PC-3 (cell line): Measurements from ENCODE around the gene RNF212B. TPM values are rescaled to one million over a fixed set of nuclear protein-coding genes. Genes with fewer than 3 reads are reported as not detected.

Experiments used
- ATAC-seq: fragments of 200-7000 bp; cut with Tn5 transposase; 2 replicates; pipeline ENCODE4 v1.9.1; 2020; ENCODE audit warnings: mild to moderate bottlenecking, moderate library complexity
- BruUV-seq: library from RNA; stranded (reverse); fragments of 400-500 nt; replicated peaks from 2 replicates; lab custom pipeline; 2021; lab: Mats Ljungman, UMichigan
- CTCF ChIA-PET: fragments of 300-600 bp; sonication (Branson Sonifier 250); formaldehyde crosslinking; loops from one replicate; lab custom pipeline; 2022; ENCODE audit warnings: antibody characterized with exemption; lab: Charles Lee
- POLR2A ChIA-PET: fragments of 300-600 bp; sonication (Branson Sonifier 250); formaldehyde crosslinking; loops from one replicate; lab custom pipeline; 2022; ENCODE audit warnings: antibody characterized with exemption; ENCODE audit not compliant: unreplicated experiment; lab: Charles Lee
- DNase-seq: peaks from one replicate; pipeline ENCODE4 v3.0.0-alpha.2; 2015
- H2AFZ ChIP-seq: fragments of 300-600 bp; sonication (generic); 2 replicates; pipeline ENCODE4 v1.6.0; 2016; ENCODE audit warnings: antibody characterized with exemption, low read length
- H3F3A ChIP-seq: fragments of 300-600 bp; sonication (generic); one replicate; pipeline ENCODE4 v1.6.0; 2017; ENCODE audit warnings: antibody characterized with exemption, low read length, control low read depth, mild to moderate bottlenecking; ENCODE audit not compliant: unreplicated experiment
- H3K27ac ChIP-seq: fragments of 300-600 bp; sonication (generic); 2 replicates; pipeline ENCODE4 v1.5.1; 2016; ENCODE audit warnings: mild to moderate bottlenecking, low read length
- H3K27me3 ChIP-seq: fragments of 300-600 bp; sonication (generic); 2 replicates; pipeline ENCODE4 v1.6.1; 2016; ENCODE audit warnings: low read length, mixed read lengths
- H3K36me3 ChIP-seq: fragments of 300-600 bp; sonication (generic); 2 replicates; pipeline ENCODE4 v1.6.1; 2016; ENCODE audit warnings: low read depth, mixed run types, low read length, mixed read lengths
- H3K4me1 ChIP-seq: fragments of 300-600 bp; sonication (generic); 2 replicates; pipeline ENCODE4 v1.5.1; 2016; ENCODE audit warnings: low read length; ENCODE audit not compliant: insufficient read depth
- H3K4me2 ChIP-seq: fragments of 300-600 bp; sonication (generic); 2 replicates; pipeline ENCODE4 v1.6.0; 2016; ENCODE audit warnings: low read length
- H3K4me3 ChIP-seq: fragments of 300-600 bp; sonication (generic); 2 replicates; pipeline ENCODE4 v1.5.1; 2016; ENCODE audit warnings: mild to moderate bottlenecking, low read length, mixed read lengths
- H3K79me2 ChIP-seq: fragments of 300-600 bp; sonication (generic); 2 replicates; pipeline ENCODE4 v1.6.1; 2017; ENCODE audit warnings: low read length, mixed read lengths
- H3K9ac ChIP-seq: fragments of 300-600 bp; sonication (generic); 2 replicates; pipeline ENCODE4 v1.6.0; 2016; ENCODE audit warnings: mild to moderate bottlenecking, low read length
- H3K9me2 ChIP-seq: fragments of 300-600 bp; sonication (generic); replicated peaks from 2 replicates; pipeline ENCODE4 v1.6.1; 2016; ENCODE audit warnings: mixed run types, low read length, mixed read lengths
- H3K9me3 ChIP-seq: fragments of 300-600 bp; sonication (generic); 2 replicates; pipeline ENCODE4 v1.6.1; 2016; ENCODE audit warnings: low read length, mixed read lengths
- H4K20me1 ChIP-seq: fragments of 300-600 bp; sonication (generic); 2 replicates; pipeline ENCODE4 v1.6.1; 2016; ENCODE audit warnings: low read length, mixed read lengths
- EZH2 ChIP-seq: fragments of 300-600 bp; sonication (generic); IDR thresholded peaks from one replicate; pipeline ENCODE4 v1.6.1; 2017; ENCODE audit warnings: antibody characterized with exemption, mild to moderate bottlenecking, low read length; ENCODE audit not compliant: unreplicated experiment
- EZH2phosphoT487 ChIP-seq: fragments of 300-600 bp; sonication (generic); IDR thresholded peaks from 2 replicates; pipeline ENCODE4 v1.6.1; 2018; ENCODE audit warnings: mild to moderate bottlenecking, antibody characterized with exemption, low read length, borderline replicate concordance
- intact Hi-C: fragments of 100-400 bp; cut with micrococcal nuclease; formaldehyde crosslinking; loops from 2 replicates; pipeline ENCODE4 v1.9.0; 2023
- total RNA-seq: library from RNA; depleted of rRNA; stranded (reverse); fragments of >200 nt; gene quantifications from 2 replicates; pipeline ENCODE4 v1.2.3, GENCODE V29; 2014
- TF ChIP-seq, protein P1 (sequence below): fragments of 300-600 bp; sonication (generic); conservative IDR thresholded peaks from 2 replicates; pipeline ENCODE4 v1.5.1; 2017; ENCODE audit warnings: antibody characterized with exemption, low read depth, mild to moderate bottlenecking, low read length

RNF212B gene
- total RNA-seq, 1 experiment from 2014 or later: not detected

DNA sequence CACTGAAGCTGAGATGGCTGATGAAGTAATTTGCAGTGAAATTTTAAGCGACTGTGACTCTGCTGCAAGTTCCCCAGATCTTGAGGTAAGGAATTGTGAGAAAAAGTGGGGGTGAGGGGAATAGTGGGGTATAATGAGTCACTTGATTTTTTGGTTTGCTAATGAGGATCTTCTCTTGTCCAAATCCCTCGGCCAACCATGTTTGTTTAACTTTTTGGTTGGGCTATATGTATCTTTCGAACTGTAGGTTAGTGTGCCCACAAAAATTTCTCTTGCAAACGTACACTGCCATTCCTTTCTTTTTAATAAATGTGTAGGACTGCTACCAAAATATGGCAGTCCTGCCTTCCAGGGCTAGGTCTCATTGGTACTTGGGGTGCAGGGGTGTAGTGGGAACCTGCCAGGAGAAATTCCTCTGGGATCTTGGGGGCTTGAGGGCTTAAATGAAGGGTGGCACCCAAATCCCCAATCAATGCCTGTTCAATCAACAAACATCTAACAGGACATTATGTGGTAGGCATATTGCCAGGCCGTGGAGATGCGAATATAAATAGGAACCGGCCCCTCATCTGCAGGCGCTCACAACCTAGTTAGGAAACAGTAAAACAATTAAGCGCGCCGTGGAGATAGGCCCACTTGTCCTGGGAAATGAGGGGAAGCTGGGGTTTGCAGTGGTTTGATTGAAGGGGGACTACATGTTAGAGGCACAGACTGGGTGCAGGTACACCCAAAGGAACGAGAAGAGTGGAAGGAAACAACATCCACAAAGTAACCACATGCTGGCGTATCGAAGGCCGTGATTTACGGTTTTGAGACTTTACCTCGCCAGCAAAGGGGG, 82.2 kb downstream of the RNF212B start:
- Histone ChIP-seq H3K9me3 (no peaks in the 10 kb centered on the region), H3K36me3 (peaks cover 34% of the 10 kb centered on the region), H3K27me3 (no peaks in the 10 kb centered on the region), H3K9me2 (no peaks in the 10 kb centered on the region), H3K4me1 (peaks cover 17% of the 10 kb centered on the region), H3K27ac (peak overlapping the region; percentile 80), H3K4me3 (peak overlapping the region; percentile 44), H3K9ac (peak overlapping the region; percentile 63), H2AFZ (peak overlapping the region; percentile 89), H4K20me1 (peaks cover 11% of the 10 kb centered on the region; the same call in 1 of the 2 replicates), H3K4me2 (peak overlapping the region; percentile 80), H3K79me2 (peaks cover 26% of the 10 kb centered on the region), H3F3A (no peaks in the 10 kb centered on the region)
- intact Hi-C loops: no loop called here
- CTCF ChIA-PET: interaction anchor here (0.6 kb wide), 1 partner anchor 24 kb away, joined by 4 read pairs; no protein-coding TSS in a partner anchor
- TF ChIP-seq, protein P1, sequence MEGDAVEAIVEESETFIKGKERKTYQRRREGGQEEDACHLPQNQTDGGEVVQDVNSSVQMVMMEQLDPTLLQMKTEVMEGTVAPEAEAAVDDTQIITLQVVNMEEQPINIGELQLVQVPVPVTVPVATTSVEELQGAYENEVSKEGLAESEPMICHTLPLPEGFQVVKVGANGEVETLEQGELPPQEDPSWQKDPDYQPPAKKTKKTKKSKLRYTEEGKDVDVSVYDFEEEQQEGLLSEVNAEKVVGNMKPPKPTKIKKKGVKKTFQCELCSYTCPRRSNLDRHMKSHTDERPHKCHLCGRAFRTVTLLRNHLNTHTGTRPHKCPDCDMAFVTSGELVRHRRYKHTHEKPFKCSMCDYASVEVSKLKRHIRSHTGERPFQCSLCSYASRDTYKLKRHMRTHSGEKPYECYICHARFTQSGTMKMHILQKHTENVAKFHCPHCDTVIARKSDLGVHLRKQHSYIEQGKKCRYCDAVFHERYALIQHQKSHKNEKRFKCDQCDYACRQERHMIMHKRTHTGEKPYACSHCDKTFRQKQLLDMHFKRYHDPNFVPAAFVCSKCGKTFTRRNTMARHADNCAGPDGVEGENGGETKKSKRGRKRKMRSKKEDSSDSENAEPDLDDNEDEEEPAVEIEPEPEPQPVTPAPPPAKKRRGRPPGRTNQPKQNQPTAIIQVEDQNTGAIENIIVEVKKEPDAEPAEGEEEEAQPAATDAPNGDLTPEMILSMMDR: no peak
- TF ChIP-seq EZH2: no peak
- no peak for TF ChIP-seq EZH2phosphoT487
- BruUV-seq: no TSS peak
- no peak for ATAC-seq
- POLR2A ChIA-PET: interaction anchor here (0.7 to 2.0 kb wide), 4 partner anchors 13 to 34 kb away, joined by 3 to 16 read pairs (median 9); partner anchors contain the start of genes BCL2L2, HOMEZ and PPP1R3E
- DNase-seq: no peak

DNA sequence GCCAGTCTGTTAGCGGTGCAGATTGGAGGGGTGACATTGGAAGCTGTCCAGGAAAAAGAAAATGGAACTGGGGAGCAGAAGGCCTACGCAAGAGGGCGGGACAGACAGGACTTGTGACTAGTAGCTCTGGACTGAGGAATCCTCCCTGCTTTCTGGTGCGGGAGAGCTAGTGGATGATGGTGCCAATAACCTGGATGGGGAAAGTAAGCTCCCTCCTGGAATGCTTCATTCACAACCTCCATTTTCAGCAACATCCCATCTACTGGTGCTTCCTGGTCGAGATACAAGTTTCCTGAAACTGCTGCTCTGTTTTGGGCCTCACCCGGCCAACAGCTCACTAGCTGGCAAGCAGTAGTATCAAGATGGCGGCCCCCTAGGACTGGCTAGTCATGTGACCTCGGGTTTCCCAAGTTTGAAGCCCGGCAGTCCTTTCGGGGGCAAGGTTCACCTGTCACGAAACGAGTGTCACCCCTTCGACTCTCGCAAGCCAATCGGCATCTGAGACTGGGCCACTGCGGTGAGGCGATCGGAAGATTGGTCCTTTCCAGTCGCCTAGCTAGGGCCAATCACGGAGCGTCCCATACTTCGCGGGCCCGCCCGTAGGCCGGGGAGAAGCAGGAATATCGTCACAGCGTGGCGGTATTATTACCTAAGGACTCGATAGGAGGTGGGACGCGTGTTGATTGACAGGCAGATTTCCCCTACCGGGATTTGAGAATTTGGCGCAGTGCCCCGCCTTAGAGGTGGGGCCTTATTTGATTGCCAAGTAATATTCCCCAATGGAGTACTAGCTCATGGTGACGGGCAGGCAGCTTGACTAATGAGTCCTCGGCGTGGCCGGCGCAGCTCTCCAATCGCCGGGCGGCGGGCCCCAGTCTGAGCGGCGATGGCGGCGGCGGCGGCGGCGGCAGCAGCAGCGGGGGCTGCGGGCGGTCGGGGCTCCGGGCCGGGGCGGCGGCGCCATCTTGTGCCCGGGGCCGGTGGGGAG, 83.1 kb downstream of the RNF212B start, which contains the start of gene PABPN1:
Gene PABPN1, plus strand, starts transcription at position 874 of the 988 bp plus-strand sequence. Its CDS starts 13 bp downstream, at position 887.
- CTCF ChIA-PET: interaction anchor here (0.7 to 2.1 kb wide), 4 partner anchors 20 to 656 kb away, joined by 4 to 14 read pairs (median 5); no protein-coding TSS in a partner anchor
- BruUV-seq: TSS peak; percentile 93

More for the DNA sequence above, 83.1 kb downstream of the RNF212B start, which contains the start of gene PABPN1:
- POLR2A ChIA-PET: interaction anchor here (0.7 to 2.0 kb wide), 7 partner anchors 14 to 820 kb away, joined by 3 to 13 read pairs (median 6); partner anchors contain the start of genes BCL2L2, EMC9, HOMEZ and PPP1R3E
- Histone ChIP-seq H3K36me3 (peaks cover 36% of the 10 kb centered on the region), H3K79me2 (peaks cover 26% of the 10 kb centered on the region), H3K4me1 (peaks cover 17% of the 10 kb centered on the region), H3K9me2 (no peaks in the 10 kb centered on the region), H3K4me3 (peak within 1 kb of the TSS; percentile 99), H3K27ac (peak within 1 kb of the TSS; percentile 80), H3F3A (no peaks in the 10 kb centered on the region), H3K9ac (peak within 1 kb of the TSS; percentile 96), H2AFZ (peak within 1 kb of the TSS; percentile 89), H4K20me1 (peaks cover 11% of the 10 kb centered on the region; the same call in 1 of the 2 replicates), H3K9me3 (no peaks in the 10 kb centered on the region), H3K4me2 (peak within 1 kb of the TSS; percentile 94), H3K27me3 (no peaks in the 10 kb centered on the region)
- intact Hi-C loops: loop anchor here (1.0 kb wide), 3 partner anchors 15 to 148 kb away; partner anchors contain the start of genes BCL2L2 and NGDN
- no peak for TF ChIP-seq EZH2
- TF ChIP-seq, protein P1: no peak
- no peak for TF ChIP-seq EZH2phosphoT487
- DNase-seq (peak; percentile 100), ATAC-seq (peak; percentile 91)
